ENCODE data around the gene EPHA1. TPM values are rescaled to one million over a fixed set of nuclear protein-coding genes. Genes with fewer than 3 reads are reported as not detected.

EPHA1 gene
- total and polyA plus RNA-seq, 2 donors (not counting 1 experiment from before 2014, with no cell fraction given): 0.39 to 0.49 TPM

- peaks cover 13% of the 10 kb centered on the region for H3K4me1 Mint-ChIP-seq
- intact Hi-C loops (cut with micrococcal nuclease): loop anchor here (10.0 kb wide), 1 partner anchor 55 kb away; no protein-coding TSS in a partner anchor
- WGBS (ENCODE audit: insufficient coverage): 63% methylated on average over 9 of the region's 11 CpGs
- Histone ChIP-seq H3K9me3 (ENCODE audit: control extremely low read depth in 1 of 3, control insufficient read depth in 2 of 3, insufficient read depth in 1 of 3, low read length in 2 of 3) (peaks cover 0 to 5% (median 0%) of the 10 kb centered on the region in 3 donors), H3K4me2 (replicated peaks; ENCODE audit: low read depth, low read length, poor library complexity, severe bottlenecking) (no peak overlapping the region), H3K4me1 (ENCODE audit: control insufficient read depth in 2 of 2, insufficient read depth in 2 of 2, low read length in 2 of 2) (peaks cover 12% of the 10 kb centered on the region in 2 donors), H3K79me2 (ENCODE audit: control insufficient read depth, insufficient read depth, low read length) (no peaks in the 10 kb centered on the region), H4K20me1 (ENCODE audit: control insufficient read depth, insufficient read depth, low read length, poor library complexity, severe bottlenecking) (no peaks in the 10 kb centered on the region), H2AFZ (ENCODE audit: insufficient read depth, low read depth, low read length, poor library complexity, severe bottlenecking) (no peak overlapping the region), H3K27ac (ENCODE audit: low read length in 2 of 2) (no peak overlapping the region), H3K4me3 (ENCODE audit: control extremely low read depth in 1 of 5, extremely low read depth in 1 of 5, insufficient read depth in 1 of 5, low read depth in 2 of 5, low read length in 4 of 5) (no peak overlapping the region), H3K9ac (ENCODE audit: low read length) (no peak overlapping the region), H3K27me3 (replicated peaks in 1 of 4; ENCODE audit: control extremely low read depth in 1 of 4, control insufficient read depth in 3 of 4, insufficient read depth in 4 of 4, low read length in 3 of 4) (peaks cover 0 to 45% (median 27%) of the 10 kb centered on the region in 4 experiments), H3K36me3 (replicated peaks in 1 of 2; ENCODE audit: control extremely low read depth in 1 of 2, control insufficient read depth in 1 of 2, extremely low read depth in 1 of 2, insufficient read depth in 2 of 2, low read length in 1 of 2) (no peaks in the 10 kb centered on the region)
- DNase-seq (peak; percentile 19), ATAC-seq (ENCODE audit: low read depth) (no peak)
- POLR2A ChIA-PET: no interaction called here
- peak overlapping the region; percentile 68 for H3K4me3 Mint-ChIP-seq
- peaks cover 51% of the 10 kb centered on the region for H3K27me3 Mint-ChIP-seq
- TF ChIP-seq CTCF (IDR thresholded peaks at IDR 0.05) (no peak), EZH2 (IDR thresholded peaks at IDR 0.05; ENCODE audit: borderline replicate concordance, insufficient read depth, low read depth, low read length, poor library complexity, severe bottlenecking) (no peak)
- CTCF ChIA-PET: interaction anchor here (0.9 to 2.0 kb wide), 3 partner anchors 20 to 120 kb away, joined by 3 to 6 read pairs (median 3); no protein-coding TSS in a partner anchor
- H3K9me3 Mint-ChIP-seq (ENCODE audit: insufficient read depth): no peaks in the 10 kb centered on the region
- no peak overlapping the region for H3K27ac Mint-ChIP-seq
Observed at GRCh38 chr7:143359771-143360353, 48.8 kb downstream of the EPHA1 start.

- TF ChIP-seq CTCF (IDR thresholded peaks at IDR 0.05) (no peak), EZH2 (IDR thresholded peaks at IDR 0.05; ENCODE audit: borderline replicate concordance, insufficient read depth, low read depth, low read length, poor library complexity, severe bottlenecking) (no peak)
- no peak overlapping the region for H3K27ac Mint-ChIP-seq
- Histone ChIP-seq H3K9me3 (ENCODE audit: control extremely low read depth in 1 of 3, control insufficient read depth in 2 of 3, insufficient read depth in 1 of 3, low read length in 2 of 3) (peaks cover 0 to 5% (median 0%) of the 10 kb centered on the region in 3 donors), H3K27me3 (replicated peaks in 1 of 4; ENCODE audit: control extremely low read depth in 1 of 4, control insufficient read depth in 3 of 4, insufficient read depth in 4 of 4, low read length in 3 of 4) (peaks cover 0 to 34% (median 15%) of the 10 kb centered on the region in 4 experiments), H2AFZ (ENCODE audit: insufficient read depth, low read depth, low read length, poor library complexity, severe bottlenecking) (no peak overlapping the region), H3K27ac (ENCODE audit: low read length in 2 of 2) (no peak overlapping the region), H3K4me3 (ENCODE audit: control extremely low read depth in 1 of 5, extremely low read depth in 1 of 5, insufficient read depth in 1 of 5, low read depth in 2 of 5, low read length in 4 of 5) (no peak overlapping the region), H3K4me1 (ENCODE audit: control insufficient read depth in 2 of 2, insufficient read depth in 2 of 2, low read length in 2 of 2) (peaks cover 12% of the 10 kb centered on the region in 2 donors), H4K20me1 (ENCODE audit: control insufficient read depth, insufficient read depth, low read length, poor library complexity, severe bottlenecking) (no peaks in the 10 kb centered on the region), H3K4me2 (replicated peaks; ENCODE audit: low read depth, low read length, poor library complexity, severe bottlenecking) (no peak overlapping the region), H3K9ac (ENCODE audit: low read length) (no peak overlapping the region), H3K79me2 (ENCODE audit: control insufficient read depth, insufficient read depth, low read length) (no peaks in the 10 kb centered on the region), H3K36me3 (replicated peaks in 1 of 2; ENCODE audit: control extremely low read depth in 1 of 2, control insufficient read depth in 1 of 2, extremely low read depth in 1 of 2, insufficient read depth in 2 of 2, low read length in 1 of 2) (no peaks in the 10 kb centered on the region)
- POLR2A ChIA-PET: interaction anchor here (0.6 kb wide), 2 partner anchors 14 to 65 kb away, joined by 5 read pairs; no protein-coding TSS in a partner anchor
- intact Hi-C loops (cut with micrococcal nuclease): no loop called here
- DNase-seq (no peak), ATAC-seq (ENCODE audit: low read depth) (no peak)
- WGBS (ENCODE audit: insufficient coverage): 85% methylated on average over 11 of the region's 12 CpGs
- CTCF ChIA-PET: interaction anchor here (1.0 to 1.2 kb wide), 2 partner anchors 16 to 109 kb away, joined by 3 read pairs; no protein-coding TSS in a partner anchor
- peaks cover 13% of the 10 kb centered on the region for H3K4me1 Mint-ChIP-seq
- H3K4me3 Mint-ChIP-seq: no peak overlapping the region
- H3K27me3 Mint-ChIP-seq: peaks cover 47% of the 10 kb centered on the region
- H3K9me3 Mint-ChIP-seq (ENCODE audit: insufficient read depth): no peaks in the 10 kb centered on the region
Observed at GRCh38 chr7:143358626-143359025, 50.0 kb downstream of the EPHA1 start.
